HG03571 (cell line): ENCODE measurements around the gene APC2.
A peak's percentile ranks its signal among the peaks of the same experiment; 100 is the strongest.

ENCODE experiments used
- ATAC-seq: cut with Tn5 transposase; IDR thresholded peaks from one replicate; pipeline ENCODE4 v1.9.1; 2021; ENCODE audit not compliant: unreplicated experiment

APC2 gene, protein sequence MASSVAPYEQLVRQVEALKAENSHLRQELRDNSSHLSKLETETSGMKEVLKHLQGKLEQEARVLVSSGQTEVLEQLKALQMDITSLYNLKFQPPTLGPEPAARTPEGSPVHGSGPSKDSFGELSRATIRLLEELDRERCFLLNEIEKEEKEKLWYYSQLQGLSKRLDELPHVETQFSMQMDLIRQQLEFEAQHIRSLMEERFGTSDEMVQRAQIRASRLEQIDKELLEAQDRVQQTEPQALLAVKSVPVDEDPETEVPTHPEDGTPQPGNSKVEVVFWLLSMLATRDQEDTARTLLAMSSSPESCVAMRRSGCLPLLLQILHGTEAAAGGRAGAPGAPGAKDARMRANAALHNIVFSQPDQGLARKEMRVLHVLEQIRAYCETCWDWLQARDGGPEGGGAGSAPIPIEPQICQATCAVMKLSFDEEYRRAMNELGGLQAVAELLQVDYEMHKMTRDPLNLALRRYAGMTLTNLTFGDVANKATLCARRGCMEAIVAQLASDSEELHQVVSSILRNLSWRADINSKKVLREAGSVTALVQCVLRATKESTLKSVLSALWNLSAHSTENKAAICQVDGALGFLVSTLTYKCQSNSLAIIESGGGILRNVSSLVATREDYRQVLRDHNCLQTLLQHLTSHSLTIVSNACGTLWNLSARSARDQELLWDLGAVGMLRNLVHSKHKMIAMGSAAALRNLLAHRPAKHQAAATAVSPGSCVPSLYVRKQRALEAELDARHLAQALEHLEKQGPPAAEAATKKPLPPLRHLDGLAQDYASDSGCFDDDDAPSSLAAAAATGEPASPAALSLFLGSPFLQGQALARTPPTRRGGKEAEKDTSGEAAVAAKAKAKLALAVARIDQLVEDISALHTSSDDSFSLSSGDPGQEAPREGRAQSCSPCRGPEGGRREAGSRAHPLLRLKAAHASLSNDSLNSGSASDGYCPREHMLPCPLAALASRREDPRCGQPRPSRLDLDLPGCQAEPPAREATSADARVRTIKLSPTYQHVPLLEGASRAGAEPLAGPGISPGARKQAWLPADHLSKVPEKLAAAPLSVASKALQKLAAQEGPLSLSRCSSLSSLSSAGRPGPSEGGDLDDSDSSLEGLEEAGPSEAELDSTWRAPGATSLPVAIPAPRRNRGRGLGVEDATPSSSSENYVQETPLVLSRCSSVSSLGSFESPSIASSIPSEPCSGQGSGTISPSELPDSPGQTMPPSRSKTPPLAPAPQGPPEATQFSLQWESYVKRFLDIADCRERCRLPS (N-terminal part only)

DNA sequence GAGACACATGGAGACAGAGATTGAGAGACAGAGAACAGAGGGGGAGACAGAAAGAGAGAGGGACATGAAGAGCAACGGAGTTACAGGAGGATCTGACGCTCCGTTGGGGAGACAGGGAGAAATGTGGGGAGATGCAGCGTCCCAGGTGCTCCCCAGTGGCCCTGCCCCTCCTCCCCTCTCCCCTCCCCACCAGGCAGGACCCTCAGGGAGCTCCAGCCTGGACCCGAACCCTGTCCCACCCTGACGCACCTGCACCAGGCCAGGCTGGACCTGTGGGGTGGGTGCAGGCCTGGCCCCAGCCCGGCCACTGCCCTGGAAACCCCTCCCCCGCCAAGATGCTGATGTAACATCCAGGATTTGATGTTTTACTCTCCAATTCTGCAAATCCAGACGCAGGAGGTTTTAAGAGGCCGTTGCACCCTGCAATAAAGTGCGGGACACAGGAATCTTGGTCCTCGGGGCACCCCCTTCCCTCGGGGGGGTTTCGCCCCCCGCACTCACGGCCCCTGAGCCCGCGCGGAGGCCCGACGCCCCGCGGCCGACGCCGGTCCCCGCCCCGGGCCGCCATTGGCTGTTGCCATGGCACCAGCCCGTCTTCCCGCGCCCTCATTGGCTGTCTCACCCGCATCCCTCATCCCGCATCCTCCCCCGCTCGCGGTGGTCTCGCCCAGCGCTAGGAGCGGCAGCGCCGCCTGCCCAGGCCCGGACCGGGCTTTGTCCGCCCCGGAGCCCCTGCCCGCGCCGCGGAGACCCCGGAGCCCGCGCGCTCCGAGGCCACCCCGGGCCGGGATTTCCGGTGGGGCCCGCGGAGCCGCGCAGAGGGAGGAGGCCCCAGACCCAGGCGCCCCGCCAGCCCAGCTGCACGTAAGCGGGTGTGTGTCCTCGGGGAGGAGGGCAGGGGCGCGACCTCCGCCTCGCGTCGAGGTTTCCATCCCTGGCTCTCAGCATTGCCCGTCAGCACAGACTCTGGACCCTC is at the start of gene APC2:
Gene APC2, plus strand, starts transcription at position 655 of the 976 bp plus-strand sequence. CDS start 2,881 bp downstream, outside the sequence.
- ATAC-seq = no peak

DNA sequence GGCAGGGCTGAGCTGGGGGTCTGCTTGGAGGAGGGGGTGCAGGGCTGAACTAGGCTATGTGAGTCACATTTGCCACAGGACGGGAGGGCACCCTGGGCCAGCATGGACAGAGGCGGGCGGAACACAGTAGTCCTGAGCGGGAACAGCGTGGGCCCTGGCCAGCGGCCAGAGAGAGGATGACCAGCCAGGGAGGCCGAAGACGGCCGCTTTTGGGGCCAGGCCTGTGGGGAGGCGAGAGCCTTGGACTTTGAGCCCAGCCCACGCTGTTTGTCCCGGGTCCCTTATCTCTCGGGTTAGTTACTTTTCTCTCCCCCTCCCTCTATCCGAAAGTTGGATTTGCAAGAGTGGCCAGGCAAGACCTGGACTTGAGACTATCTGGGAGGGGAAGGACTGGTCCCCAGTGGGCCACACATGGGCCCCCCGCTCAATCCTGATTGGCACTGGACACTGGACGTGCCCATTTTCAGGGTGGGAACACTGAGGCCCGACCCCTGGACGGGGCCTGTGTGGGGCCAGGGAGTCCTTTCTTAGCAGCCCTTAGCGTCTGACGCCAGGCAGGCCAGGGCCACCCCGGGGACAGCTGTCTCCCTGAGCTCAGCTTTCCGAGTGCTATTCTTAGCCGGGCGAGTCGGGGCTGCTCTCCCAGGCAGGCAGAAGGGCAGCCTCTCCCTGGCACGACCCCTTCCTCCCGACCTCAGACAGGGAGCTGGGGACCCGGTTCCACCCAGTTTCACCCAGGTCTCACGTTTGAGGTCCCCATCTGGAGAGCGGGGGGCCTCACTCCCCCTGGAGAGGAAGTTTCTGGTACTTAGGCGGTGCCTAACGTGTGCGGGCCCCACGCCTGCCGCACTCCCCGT is 49.4 kb upstream of the APC2 start:
- no peak for ATAC-seq

DNA sequence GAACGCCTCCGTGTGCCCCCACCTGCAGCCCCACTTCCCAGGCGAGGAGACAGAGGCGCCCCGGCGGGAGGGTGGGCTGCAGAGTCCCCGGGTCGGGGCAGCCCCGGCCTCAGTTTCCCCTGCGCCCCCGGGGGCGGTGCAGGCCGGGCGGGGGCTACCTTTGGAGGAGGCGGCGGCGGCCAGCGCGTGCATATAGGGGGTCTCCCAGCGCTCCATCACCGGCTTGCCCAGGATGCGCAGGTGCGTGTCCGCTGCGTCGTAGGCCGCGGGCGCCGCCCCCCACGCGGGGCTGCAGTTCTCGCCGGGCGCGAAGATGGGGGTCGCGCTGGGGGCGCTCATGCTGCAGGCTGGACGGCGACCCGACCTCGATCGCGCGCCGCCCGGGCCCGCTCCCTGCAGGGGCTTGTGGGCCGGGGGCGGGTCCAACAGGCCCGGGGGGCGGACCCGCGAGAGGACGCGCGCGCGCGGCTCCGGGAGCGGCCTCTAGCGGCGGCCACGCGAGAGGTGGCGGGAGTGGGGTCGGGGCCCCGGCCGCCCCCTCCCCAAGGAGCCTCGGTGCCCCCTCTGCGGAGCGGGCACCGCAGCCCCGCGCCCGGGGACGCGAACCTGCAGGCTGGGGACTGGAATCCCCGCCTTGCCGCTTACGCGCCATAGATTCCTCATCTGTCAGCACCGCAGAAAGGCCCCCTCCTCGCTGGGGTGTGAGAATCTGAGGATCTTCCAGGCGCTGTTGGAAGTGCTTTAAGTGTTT is 48.6 kb upstream of the APC2 start, which contains the start of gene GAMT:
Gene GAMT, minus strand, starts transcription at position 405 of the 751 bp plus-strand sequence. Its CDS starts 66 bp downstream, at position 339.
- no peak for ATAC-seq

DNA sequence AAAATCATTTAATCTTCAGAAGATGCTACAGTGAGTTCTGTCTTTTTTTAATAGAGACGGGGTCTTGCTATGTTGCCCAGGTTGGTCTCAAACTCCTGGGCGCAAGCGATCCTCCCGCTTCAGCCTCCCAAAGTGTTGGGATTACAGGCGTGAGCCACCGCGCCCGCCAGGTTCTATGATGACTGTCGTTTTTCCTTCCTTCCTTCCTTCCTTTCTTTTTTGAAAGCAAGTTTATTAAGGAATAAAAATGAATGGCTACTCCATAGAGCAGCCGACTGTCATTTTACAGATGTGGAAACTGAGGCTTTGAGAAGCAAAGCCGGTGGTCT is 48.1 kb upstream of the APC2 start:
- ATAC-seq = no peak

DNA sequence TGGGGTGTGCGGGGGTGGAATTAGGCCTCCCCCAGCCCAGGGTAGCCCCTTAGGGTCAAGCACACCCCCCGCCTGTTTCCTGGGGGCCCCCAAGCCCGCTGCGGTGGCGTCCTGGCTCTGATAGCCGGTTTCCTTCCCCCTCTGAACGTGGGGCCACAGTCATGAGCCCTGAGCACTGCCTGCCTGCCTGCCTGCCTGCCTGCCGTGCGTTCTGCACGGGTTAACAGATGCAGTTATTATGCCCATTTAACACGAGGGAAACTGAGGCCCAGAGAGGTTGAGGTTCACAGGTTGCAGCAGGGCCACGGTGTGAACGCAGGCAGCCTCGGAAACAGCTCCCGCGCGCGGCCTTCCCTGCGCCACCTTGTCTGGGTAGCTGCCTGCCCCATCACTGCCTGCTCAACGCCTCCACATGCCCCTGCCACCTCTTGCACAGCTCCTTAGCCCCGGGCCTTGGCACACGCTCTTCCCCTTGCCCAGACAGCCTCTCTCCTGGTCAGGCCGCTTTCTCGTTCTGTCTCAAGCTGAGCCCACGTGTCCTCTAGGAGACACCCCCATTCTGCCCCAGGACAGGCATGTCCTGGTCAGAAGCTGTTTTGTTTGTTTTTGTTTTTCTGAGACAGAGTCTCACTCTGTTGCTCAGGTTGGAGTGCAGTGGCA is 47.4 kb upstream of the APC2 start:
- no peak for ATAC-seq

DNA sequence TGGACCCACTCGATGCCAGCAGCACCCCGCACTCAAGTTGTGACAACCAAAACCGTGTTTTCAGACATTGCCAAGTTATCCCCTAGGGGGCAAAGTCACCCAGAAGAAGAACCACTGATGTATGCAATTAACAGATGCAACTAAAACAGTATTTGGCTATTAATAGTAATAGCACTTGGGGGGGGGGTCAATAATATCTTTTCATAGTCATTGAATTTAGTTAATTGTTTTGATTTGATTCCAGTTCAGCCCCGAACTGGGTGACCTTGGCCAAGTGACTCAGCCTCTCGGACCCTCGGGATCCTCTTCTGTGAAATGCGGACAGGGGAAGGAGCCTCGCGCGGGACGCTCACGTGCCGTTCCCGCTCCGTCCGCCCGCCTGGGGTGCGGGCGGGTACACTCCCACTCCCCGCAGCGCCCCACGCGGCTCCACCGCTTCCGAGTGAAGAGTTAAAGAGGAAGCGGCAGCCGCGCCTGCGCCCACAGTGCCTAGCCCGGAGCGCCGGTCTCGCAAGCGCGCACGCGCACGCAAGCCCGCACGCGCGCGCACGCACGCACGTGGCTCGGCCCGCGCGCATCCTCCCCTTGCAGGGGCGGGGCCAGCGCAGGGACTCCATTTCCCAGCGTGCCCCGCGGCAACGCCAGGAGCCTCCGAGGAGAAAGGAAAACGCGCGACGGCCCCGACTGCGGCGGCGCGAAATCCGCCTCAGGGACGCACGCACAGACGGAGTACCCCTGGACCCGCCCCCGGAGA is 43.0 kb upstream of the APC2 start:
- ATAC-seq = peak; percentile 57

DNA sequence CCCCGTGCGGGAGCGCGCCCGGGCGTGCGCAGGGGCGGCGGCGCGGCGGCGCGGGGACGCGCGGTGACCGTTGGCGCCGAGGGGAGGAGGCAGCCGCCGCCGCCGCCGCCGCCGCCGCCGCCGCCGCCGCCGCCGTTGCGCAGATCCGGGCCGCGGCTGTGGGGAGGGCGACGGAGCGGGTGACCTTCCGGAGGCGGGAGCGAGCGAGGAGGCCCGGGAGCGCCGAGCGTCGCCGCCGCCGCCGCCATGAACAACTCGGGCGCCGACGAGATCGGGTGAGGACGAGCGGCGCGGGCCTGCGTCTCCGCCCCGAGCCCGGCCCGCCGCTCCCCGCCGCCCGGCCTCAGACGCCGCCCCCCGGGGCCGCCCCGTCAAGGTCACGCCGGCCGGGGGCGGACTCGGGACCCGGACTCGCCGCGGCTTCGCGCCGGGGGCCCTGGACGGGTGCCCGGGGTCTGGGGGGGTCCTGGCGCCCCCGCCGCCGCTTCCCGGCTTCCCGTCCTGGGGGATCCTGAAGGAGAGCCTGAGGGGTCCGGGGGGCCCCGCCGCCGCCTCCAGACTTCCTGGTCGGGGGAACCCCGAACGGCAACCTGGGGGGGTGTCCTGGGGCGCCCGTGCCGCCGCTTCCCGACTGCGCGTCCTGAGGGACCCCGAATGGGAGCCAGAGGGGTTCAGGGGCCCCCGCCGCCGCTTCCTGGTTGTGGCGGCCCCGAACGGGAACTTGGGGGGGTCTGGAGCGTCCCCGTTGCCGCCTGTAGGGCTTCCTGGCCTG is 42.2 kb upstream of the APC2 start, which contains the start of gene DAZAP1:
Gene DAZAP1, plus strand, starts transcription at position 59 of the 772 bp plus-strand sequence. Its CDS starts 188 bp downstream, at position 247.
- no peak for ATAC-seq

DNA sequence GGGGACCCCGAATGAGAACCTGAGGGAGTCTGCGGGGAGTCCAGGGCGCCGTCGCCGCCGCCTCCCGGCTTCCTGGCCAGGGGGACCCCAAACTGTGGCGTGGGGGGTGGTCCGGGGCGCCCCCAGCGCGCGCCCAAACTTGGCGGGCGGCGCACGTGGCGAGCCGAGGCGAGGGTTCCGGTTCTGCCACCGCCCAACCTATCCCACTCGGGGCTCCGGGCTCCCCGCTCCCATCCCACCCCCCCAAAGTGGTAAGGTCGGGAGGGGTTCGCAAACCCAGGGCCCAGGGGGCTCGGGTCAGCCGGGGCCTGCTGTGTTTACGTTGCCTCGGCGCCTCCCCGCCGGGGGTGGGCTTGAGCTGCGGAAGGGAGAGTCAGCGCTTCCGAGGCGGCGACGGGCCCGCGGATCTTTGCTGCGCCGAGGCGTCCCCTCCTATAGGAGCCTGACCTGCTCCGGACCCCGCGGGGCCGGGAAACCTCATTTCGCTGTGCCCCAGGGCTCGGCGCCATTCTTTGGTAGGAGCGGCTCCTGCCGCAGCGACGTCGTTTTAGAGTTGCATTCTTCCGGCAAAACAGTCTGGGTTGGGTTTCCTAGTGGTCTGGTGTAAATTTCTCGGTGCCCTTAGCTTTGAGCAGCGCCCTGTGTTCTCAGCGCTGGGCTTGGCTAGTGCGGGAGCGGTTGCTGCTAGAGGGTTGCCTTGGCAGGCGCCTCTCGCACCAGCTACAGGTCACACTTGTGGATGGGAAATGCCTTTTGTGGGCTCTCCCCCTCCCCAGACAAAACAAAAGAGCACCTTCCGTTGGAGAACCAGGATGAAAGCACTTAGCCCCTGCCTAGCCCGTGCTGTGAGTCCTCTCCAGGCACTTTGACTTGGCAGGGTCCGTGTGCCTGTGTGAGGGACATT is 41.4 kb upstream of the APC2 start:
- no peak for ATAC-seq

DNA sequence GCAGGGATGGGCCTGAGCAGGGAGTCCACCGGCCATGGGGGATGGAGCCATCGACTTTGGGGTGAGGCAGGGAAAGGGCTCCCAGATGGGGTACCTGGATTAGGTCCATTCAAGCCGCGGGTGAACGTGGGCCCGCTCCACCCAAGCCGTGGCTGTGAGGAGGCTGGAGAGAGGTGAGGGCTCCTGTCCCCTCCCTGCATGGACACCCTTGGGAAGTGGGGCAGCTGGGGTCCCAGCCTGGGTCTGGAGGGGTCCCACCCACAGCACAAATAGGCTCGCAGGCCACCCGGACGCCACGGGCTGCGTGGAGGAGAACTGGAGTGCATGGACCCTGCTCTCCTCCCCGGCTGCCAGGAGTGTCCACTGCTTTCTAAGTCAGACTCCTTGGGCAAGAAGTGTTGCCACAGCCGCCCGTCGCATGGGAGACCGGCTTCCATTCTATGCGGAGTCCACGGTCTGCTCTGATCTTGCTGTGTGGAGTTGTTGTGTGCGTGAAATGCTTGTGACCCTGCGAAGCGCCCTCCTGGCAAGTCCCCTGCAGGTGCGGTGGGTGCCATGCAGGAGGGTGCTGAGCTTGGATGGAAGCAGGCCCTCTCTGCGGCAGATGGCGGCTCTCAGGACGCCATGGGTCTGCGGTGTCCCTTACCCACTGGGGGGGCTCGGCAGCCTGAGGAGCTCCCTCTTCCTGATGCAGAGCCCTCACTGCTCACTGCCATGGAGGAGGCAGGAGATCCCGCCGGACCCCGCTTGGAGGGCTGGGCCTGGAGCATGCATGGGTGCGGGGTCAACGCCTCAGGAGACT is 40.5 kb upstream of the APC2 start:
- no peak for ATAC-seq

DNA sequence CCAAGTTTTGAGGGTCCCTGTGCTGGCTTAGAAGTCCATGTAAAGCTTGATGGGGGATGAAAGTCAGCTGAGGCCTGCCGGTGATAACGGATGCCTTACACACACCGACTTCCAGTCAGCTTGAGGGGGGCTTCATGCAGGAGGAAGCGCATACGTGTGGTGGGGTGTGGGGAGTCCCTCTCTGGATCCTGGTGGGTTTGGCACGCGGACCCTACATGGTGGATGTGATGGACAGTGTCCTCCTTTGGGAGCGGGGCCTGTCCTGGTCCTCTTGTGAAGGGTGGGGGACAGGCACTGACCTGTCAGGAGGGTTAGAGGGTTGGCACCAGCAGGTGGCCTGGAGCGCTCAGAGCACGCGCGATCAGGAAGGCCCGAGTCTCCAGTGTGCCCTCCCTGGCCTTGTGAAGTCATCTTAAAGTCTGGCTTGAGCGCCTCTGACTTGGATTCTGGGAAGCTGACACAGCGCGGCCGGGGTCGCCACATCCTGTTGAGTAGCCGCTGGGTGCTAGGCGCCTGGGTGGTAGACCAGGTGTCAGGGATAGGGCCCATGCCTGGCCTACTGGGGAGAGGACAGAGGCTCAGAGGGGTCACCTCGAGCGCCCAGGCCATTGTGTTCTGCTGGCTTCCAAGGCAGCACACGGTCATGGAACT is 39.7 kb upstream of the APC2 start:
- no peak for ATAC-seq

DNA sequence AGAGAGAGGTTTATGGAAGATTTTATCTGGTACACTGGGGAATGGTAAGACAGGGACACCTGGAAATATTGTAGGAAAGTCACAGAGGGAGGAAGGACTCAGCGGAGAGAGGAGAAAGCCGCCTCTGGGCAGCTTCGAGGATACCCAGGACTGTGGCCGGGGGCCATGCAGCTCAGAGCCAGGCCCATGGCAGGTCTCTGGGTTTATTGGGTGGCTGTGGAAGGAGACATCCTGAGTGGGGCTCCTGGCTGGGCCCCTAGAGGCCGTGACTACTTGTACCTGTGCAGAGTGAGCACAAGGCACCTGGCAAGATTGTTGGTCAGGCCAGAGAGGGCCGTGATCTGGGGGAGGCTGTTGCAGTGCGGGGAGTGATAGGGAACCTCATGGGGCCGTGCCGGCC is 39.1 kb upstream of the APC2 start:
- no peak for ATAC-seq

DNA sequence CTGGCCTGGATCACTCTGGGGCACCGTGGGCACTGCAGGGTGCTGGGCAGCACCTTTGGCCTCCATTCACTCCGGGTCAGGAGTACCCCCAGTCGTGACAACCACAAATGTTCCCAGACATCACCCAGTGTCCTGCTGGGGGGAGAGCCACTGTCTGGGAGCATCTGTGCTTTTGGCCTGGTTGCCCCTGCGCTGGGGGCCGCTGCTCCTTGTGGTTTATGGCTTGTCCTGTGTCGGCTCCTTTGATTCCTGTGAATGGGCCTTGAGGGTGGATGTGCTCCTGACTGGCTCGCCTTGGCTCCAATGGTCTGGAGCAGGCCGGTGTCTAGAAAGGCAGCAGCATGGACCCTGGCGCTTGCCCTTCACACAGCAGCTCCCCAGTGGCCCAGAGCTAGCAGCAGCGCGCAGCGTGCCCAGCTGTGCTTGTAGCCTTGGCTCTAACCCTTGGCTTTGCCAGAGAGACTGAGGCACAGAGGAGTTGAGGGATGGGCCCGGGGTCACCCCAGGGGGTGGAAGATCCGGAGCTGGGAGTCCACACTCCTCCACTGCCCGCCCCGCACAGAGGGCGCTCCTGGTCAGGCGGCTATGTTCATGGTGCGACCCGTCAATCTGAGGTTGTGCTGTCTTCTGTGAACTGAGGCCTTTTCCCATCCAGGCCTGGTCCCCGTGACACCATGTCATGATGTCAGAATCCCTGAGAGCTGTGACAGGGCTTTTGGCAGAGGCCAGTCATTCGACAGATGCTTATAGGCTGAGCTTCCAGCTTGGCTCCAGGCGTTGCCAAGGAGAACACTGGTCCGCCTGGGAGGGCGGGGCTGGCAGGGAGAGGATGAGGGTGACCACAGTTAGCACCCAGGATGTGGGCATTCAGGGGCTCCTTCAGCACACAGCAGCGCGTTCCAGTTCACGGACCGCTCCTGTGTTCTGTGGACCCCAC is 38.4 kb upstream of the APC2 start:
- no peak for ATAC-seq
